Activated CD8-positive, alpha-beta T cell treated with anti-CD3 and anti-CD28 coated beads for 36 hours (primary cell): ENCODE results near the gene NRXN3. TPM values are rescaled to one million over a fixed set of nuclear protein-coding genes. Genes with fewer than 3 reads are reported as not detected.

Experiments used
- ATAC-seq: fragments of 200-7000 bp; cut with Tn5 transposase; one replicate; pipeline ENCODE4 v1.10.0; 2021; ENCODE audit warnings: mild to moderate bottlenecking, moderate library complexity
- CTCF ChIA-PET: fragments of 350-600 bp; sonication (Branson Sonifier 250); formaldehyde crosslinking; loops from one replicate; lab custom pipeline; 2021; ENCODE audit warnings: antibody characterized with exemption; lab: Charles Lee
- POLR2A ChIA-PET: fragments of 350-600 bp; sonication (Branson Sonifier 250); formaldehyde crosslinking; loops from one replicate; lab custom pipeline; 2021; ENCODE audit warnings: antibody characterized with exemption; lab: Charles Lee
- DNase-seq: peaks from one replicate; pipeline ENCODE4 v3.0.0-alpha.2; 2020
- H3K27ac Mint-ChIP-seq: one replicate; pipeline ENCODE4 v1.8.0; 2021; ENCODE audit warnings: mild to moderate bottlenecking, mixed read lengths
- H3K27me3 Mint-ChIP-seq: one replicate; pipeline ENCODE4 v1.8.0; 2021; ENCODE audit warnings: mixed read lengths
- H3K36me3 Mint-ChIP-seq: one replicate; pipeline ENCODE4 v1.8.0; 2021; ENCODE audit warnings: low read depth, mixed read lengths
- H3K4me1 Mint-ChIP-seq: one replicate; pipeline ENCODE4 v1.8.0; 2021; ENCODE audit warnings: low read depth, mixed read lengths
- H3K4me3 Mint-ChIP-seq: one replicate; pipeline ENCODE4 v1.8.0; 2021; ENCODE audit warnings: mild to moderate bottlenecking, moderate library complexity, mixed read lengths
- H3K9me3 Mint-ChIP-seq: one replicate; pipeline ENCODE4 v1.8.0; 2021; ENCODE audit warnings: mixed read lengths
- intact Hi-C: fragments of 100-400 bp; cut with micrococcal nuclease; formaldehyde crosslinking; loops from one replicate; pipeline ENCODE4 v1.10.0; 2022
- total RNA-seq, 2 experiments: library from RNA; stranded (reverse); gene quantifications; one replicate each; pipeline ENCODE4 v1.2.3, GENCODE V29; 2021
- TF ChIP-seq, protein P1 (sequence below): fragments of 200-600 bp; IDR thresholded peaks from one replicate; pipeline ENCODE4 v1.8.0; 2022; ENCODE audit warnings: antibody characterized with exemption, mild to moderate bottlenecking

NRXN3 gene
- total RNA-seq, 2 experiments from 2014 or later, result not detected

DNA sequence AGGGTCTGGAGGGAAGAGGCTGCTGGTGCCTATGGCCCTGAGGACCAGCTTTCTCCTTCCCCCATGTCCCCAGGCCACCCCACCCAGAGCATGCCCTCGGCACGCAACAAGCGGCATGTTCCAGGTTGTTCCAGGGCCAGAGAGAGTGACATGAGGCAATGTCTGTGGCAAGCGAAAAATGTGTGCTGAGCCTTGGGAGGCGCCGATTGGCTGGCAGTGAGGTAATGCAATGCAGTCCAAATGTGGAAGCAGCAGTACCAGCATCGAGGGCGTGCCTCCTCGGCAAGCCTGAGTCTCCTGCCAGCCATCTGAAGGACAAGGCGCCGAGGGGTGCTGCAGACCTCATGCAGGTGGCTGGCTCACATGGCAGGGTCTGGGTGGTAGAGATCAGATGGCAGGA is 423.8 kb downstream of the NRXN3 start:
- POLR2A ChIA-PET, result no interaction called here
- H3K9me3 Mint-ChIP-seq, result no peaks in the 10 kb centered on the region
- no peak overlapping the region for H3K27ac Mint-ChIP-seq
- peaks cover 4% of the 10 kb centered on the region for H3K27me3 Mint-ChIP-seq
- CTCF ChIA-PET, result interaction anchor here (1.8 kb wide), 1 partner anchor 13 kb away, joined by 4 read pairs; no protein-coding TSS in a partner anchor
- H3K36me3 Mint-ChIP-seq, result no peaks in the 10 kb centered on the region
- DNase-seq (no peak), ATAC-seq (no peak)
- H3K4me1 Mint-ChIP-seq, result no peaks in the 10 kb centered on the region
- no peak overlapping the region for H3K4me3 Mint-ChIP-seq
- TF ChIP-seq, protein P1, sequence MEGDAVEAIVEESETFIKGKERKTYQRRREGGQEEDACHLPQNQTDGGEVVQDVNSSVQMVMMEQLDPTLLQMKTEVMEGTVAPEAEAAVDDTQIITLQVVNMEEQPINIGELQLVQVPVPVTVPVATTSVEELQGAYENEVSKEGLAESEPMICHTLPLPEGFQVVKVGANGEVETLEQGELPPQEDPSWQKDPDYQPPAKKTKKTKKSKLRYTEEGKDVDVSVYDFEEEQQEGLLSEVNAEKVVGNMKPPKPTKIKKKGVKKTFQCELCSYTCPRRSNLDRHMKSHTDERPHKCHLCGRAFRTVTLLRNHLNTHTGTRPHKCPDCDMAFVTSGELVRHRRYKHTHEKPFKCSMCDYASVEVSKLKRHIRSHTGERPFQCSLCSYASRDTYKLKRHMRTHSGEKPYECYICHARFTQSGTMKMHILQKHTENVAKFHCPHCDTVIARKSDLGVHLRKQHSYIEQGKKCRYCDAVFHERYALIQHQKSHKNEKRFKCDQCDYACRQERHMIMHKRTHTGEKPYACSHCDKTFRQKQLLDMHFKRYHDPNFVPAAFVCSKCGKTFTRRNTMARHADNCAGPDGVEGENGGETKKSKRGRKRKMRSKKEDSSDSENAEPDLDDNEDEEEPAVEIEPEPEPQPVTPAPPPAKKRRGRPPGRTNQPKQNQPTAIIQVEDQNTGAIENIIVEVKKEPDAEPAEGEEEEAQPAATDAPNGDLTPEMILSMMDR, result no peak
- intact Hi-C loops, result loop anchor here (10.0 kb wide), 2 partner anchors 149 to 729 kb away; no protein-coding TSS in a partner anchor

DNA sequence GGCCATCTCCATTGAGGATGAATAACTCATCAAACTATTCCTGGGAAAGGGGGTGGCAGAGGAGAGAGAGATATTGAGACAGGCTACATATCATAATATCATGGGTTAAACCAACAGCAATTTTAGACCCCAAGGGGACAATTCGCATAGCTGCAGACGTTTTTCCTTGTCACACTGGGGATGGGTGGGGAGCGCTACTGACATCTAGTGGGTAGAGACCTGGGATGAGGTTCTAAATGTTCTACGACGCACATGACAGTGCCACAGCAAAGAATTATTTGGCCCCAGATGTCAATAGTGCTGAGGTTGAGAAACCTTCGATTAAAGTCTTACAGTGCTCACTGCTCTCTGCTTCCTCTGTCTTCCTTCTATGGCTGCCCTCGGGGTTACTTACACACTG is 425.6 kb downstream of the NRXN3 start:
- ChIA-PET CTCF (interaction anchor here (1.8 kb wide), 1 partner anchor 20 kb away, joined by 5 read pairs; no protein-coding TSS in a partner anchor), POLR2A (no interaction called here)
- DNase-seq (peak; percentile 10), ATAC-seq (no peak)
- Mint-ChIP-seq H3K36me3 (no peaks in the 10 kb centered on the region), H3K4me3 (no peak overlapping the region), H3K4me1 (no peaks in the 10 kb centered on the region), H3K27me3 (peaks cover 7% of the 10 kb centered on the region), H3K27ac (no peak overlapping the region), H3K9me3 (no peaks in the 10 kb centered on the region)
- TF ChIP-seq, protein P1, result no peak
- intact Hi-C loops, result loop anchor here (10.0 kb wide), 2 partner anchors 151 to 731 kb away; no protein-coding TSS in a partner anchor

DNA sequence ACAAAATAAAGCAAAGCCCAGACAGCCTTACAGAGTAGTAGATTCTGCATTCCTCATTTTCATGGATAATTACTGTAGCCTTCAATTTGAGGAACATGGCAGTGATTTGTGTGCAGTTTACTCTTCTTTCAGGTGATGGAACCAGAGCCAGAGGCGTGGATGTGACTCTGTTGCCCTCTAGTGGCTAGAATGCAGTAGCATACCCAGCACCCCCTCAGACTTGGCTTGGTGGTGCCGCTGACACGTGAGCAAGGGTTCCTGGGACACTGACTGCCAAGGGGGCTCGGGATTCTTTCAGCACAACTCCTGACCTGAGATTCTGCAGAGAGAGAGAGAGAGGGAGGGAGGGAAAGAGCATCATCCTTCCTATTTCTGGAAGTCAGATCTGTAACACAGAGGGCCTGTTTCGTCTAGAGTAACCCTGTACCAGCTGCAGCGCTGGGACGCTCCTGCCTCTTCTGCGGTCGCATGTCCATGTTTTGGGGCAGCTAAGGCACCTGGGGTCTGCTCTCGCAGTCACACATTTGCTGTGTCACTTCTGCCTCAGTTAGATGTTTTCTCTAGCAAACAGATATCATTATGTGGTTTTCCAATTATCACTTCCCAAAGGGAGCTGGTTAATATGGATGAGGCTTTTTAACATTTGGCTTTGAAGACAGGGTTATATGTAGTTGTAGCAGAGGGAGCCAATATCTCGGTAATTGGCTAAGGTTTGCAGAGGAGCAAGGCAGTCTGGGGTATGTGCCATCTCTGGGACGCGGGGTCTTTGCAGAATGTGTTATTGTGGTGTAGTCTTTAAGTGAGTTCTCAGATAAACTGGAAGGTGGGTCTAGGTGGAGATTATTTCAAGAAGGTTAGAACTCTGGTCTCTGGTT is 428.1 kb downstream of the NRXN3 start:
- Mint-ChIP-seq H3K9me3 (no peaks in the 10 kb centered on the region), H3K36me3 (no peaks in the 10 kb centered on the region), H3K27me3 (peaks cover 8% of the 10 kb centered on the region), H3K27ac (no peak overlapping the region), H3K4me1 (no peaks in the 10 kb centered on the region), H3K4me3 (no peak overlapping the region)
- ChIA-PET POLR2A (no interaction called here), CTCF (interaction anchor here (0.7 to 2.3 kb wide), 18 partner anchors 10 to 682 kb away, joined by 3 to 12 read pairs (median 4); no protein-coding TSS in a partner anchor)
- DNase-seq (peak; percentile 57), ATAC-seq (peak; percentile 83)
- TF ChIP-seq, protein P1, result peak; percentile 78
- intact Hi-C loops, result loop anchor here (10.0 kb wide), 2 partner anchors 153 to 733 kb away; no protein-coding TSS in a partner anchor

DNA sequence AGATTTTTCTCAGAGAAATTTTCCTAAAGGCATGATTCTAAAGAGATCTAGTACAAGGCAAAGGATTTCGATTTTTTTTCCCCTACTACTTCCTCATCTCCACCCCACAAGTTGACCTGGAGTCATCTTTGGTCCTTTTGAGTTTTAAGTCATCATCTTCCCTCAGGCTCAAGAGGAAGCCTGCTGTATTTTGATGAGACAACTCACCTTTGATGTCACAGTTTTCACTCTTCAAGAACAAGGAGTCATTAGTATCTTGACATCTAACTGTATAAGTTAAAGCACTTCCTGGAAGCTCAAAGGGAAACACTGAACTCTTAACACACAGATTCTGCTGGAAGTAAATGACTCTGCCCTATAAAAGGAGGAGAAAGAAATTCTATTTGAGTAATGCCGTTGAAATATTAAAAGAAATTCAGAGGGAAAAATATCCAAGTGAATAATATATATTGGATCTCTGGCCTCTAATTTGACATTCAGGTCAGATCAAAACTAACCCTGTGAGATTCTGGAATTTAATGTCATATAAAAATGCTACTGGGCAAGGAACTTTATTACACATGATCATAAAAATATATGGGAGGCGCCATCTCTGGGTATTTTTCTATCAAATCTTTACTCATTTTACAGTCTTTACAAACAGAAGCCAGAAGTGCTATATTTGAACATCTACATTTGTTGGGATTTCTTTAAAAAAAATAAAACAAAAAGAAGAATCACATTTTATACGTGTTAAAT is 435.0 kb downstream of the NRXN3 start:
- POLR2A ChIA-PET, result no interaction called here
- peaks cover 1% of the 10 kb centered on the region for H3K27me3 Mint-ChIP-seq
- intact Hi-C loops, result no loop called here

More for the DNA sequence above, 435.0 kb downstream of the NRXN3 start:
- DNase-seq (no peak), ATAC-seq (no peak)
- Mint-ChIP-seq H3K27ac (no peak overlapping the region), H3K9me3 (no peaks in the 10 kb centered on the region), H3K36me3 (no peaks in the 10 kb centered on the region), H3K4me1 (peaks cover 2% of the 10 kb centered on the region), H3K4me3 (no peak overlapping the region)
- CTCF ChIA-PET, result no interaction called here
- TF ChIP-seq, protein P1, result no peak
